GM19438 (cell line): ENCODE measurements around the gene KCTD8.
"Not testable (repeated sequence)": the region's sequence is repeated elsewhere in the genome, so short reads cannot be mapped to it uniquely, and the experiment has no call there.

ENCODE experiments used
- ATAC-seq: cut with Tn5 transposase; IDR thresholded peaks from one replicate; pipeline ENCODE4 v1.9.1; 2021; ENCODE audit warnings: low read depth; ENCODE audit not compliant: unreplicated experiment

Gene KCTD8

GRCh38 chr4:44342800-44343199 lies 105.8 kb downstream of the KCTD8 start:
- no peak for ATAC-seq

GRCh38 chr4:44326741-44327140 lies 121.9 kb downstream of the KCTD8 start:
- ATAC-seq: no peak

GRCh38 chr4:44320833-44321232 lies 127.8 kb downstream of the KCTD8 start:
- no peak for ATAC-seq

- ATAC-seq: no peak
Measured at GRCh38 chr4:44319129-44319528, 129.5 kb downstream of the KCTD8 start.

- ATAC-seq: no peak
Measured at GRCh38 chr4:44313702-44314101, 134.9 kb downstream of the KCTD8 start.

- no peak for ATAC-seq
Measured at GRCh38 chr4:44287505-44287904, 161.1 kb downstream of the KCTD8 start.

- ATAC-seq: no peak
Measured at GRCh38 chr4:44279469-44279868, 169.1 kb downstream of the KCTD8 start.

- no peak for ATAC-seq
Measured at GRCh38 chr4:44279066-44279465, 169.5 kb downstream of the KCTD8 start.

GRCh38 chr4:44257461-44257860 lies 191.1 kb downstream of the KCTD8 start:
- no peak for ATAC-seq

GRCh38 chr4:44256414-44256813 lies 192.2 kb downstream of the KCTD8 start:
- no peak for ATAC-seq

- ATAC-seq: no peak
Measured at GRCh38 chr4:44237643-44238042, 211.0 kb downstream of the KCTD8 start.

- ATAC-seq: no peak
Measured at GRCh38 chr4:44235897-44236296, 212.7 kb downstream of the KCTD8 start.

GRCh38 chr4:44232262-44232661 lies 216.3 kb downstream of the KCTD8 start:
- no peak for ATAC-seq

GRCh38 chr4:44231006-44231405 lies 217.6 kb downstream of the KCTD8 start:
- no peak for ATAC-seq

- ATAC-seq: no peak
Measured at GRCh38 chr4:44228326-44228725, 220.3 kb downstream of the KCTD8 start.

GRCh38 chr4:44221407-44221806 lies 227.2 kb downstream of the KCTD8 start:
- no peak for ATAC-seq

- ATAC-seq: no peak
Measured at GRCh38 chr4:44210750-44211149, 237.9 kb downstream of the KCTD8 start.

GRCh38 chr4:44196796-44197195 lies 251.8 kb downstream of the KCTD8 start:
- ATAC-seq: no peak

GRCh38 chr4:44194365-44194764 lies 254.2 kb downstream of the KCTD8 start:
- ATAC-seq: no peak

- ATAC-seq: no peak
Measured at GRCh38 chr4:44186850-44187246, 261.8 kb downstream of the KCTD8 start.

GRCh38 chr4:44186096-44186849 lies 262.3 kb downstream of the KCTD8 start:
- ATAC-seq: no peak

GRCh38 chr4:44181491-44182349 lies 266.9 kb downstream of the KCTD8 start:
- ATAC-seq: not testable (repeated sequence)
